ENCODE measurements around the gene GPR173.
A peak's percentile ranks its signal among the peaks of the same experiment; 100 is the strongest.

Gene GPR173

GRCh38 chrX:53071064-53071463, 22.5 kb downstream of the GPR173 start:
- DNase-seq (ENCODE audit: low read depth in 3 of 3) = no peak

- peak in 2 of 3 experiments; percentile 27 to 38 for DNase-seq (ENCODE audit: low read depth in 3 of 3)
Observed at GRCh38 chrX:53071604-53072417, 23.2 kb downstream of the GPR173 start.

- DNase-seq (ENCODE audit: low read depth in 3 of 3) = no peak
Observed at GRCh38 chrX:53072418-53073114, 24.0 kb downstream of the GPR173 start.

- DNase-seq (ENCODE audit: low read depth in 3 of 3) = no peak
Observed at GRCh38 chrX:53073115-53073586, 24.6 kb downstream of the GPR173 start.

- no peak for DNase-seq (ENCODE audit: low read depth in 3 of 3)
Observed at GRCh38 chrX:53075011-53075410, 26.4 kb downstream of the GPR173 start.

- DNase-seq (ENCODE audit: low read depth in 3 of 3) = no peak
Observed at GRCh38 chrX:53076671-53077070, 28.1 kb downstream of the GPR173 start.

DNA sequence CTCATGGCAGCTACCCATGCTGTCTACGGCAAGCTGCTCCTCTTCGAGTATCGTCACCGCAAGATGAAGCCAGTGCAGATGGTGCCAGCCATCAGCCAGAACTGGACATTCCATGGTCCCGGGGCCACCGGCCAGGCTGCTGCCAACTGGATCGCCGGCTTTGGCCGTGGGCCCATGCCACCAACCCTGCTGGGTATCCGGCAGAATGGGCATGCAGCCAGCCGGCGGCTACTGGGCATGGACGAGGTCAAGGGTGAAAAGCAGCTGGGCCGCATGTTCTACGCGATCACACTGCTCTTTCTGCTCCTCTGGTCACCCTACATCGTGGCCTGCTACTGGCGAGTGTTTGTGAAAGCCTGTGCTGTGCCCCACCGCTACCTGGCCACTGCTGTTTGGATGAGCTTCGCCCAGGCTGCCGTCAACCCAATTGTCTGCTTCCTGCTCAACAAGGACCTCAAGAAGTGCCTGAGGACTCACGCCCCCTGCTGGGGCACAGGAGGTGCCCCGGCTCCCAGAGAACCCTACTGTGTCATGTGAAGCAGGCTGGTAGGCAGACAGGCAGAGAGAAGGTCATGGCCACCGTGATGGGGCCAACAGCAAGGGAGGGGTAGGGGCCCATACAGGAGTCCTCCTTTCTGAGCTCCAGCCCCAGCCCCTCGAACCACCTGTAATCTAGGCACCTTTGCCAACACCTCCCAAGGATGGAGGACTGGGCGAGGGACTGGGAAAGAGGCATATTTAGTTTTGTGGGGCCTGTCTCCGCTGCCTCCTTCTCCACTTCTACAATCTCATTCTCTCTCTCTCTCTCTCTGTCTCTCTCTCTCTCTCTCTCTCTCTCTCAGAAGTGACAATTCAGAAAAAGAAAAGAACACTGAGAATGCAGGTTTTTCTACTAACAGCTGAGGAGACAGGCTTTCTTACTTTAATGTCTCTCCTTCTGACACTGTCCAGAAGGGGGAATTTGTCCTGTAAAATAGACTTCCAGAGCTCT, 28.9 kb downstream of the GPR173 start:
- no peak for DNase-seq (ENCODE audit: low read depth in 3 of 3)

DNA sequence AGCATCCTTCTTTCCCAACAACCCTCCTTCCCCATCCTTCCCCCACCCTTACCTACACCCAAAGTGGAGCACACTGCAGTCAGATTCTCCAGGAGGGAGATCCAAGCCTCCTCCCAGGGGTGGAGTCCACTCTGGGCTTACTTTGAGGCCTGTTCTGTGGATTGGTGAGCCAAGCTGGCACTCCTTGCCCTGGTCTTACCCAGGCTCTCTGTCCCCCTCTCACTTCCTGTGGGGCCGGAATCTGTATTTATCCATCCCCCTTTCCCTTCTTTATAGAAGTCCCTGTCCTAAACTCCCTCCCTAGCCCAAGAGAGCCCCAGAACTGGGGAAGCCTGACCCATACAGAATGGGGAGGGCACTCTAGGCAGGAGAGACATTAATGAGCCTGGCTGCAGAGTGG, 30.4 kb downstream of the GPR173 start:
- no peak for DNase-seq (ENCODE audit: low read depth in 3 of 3)

DNA sequence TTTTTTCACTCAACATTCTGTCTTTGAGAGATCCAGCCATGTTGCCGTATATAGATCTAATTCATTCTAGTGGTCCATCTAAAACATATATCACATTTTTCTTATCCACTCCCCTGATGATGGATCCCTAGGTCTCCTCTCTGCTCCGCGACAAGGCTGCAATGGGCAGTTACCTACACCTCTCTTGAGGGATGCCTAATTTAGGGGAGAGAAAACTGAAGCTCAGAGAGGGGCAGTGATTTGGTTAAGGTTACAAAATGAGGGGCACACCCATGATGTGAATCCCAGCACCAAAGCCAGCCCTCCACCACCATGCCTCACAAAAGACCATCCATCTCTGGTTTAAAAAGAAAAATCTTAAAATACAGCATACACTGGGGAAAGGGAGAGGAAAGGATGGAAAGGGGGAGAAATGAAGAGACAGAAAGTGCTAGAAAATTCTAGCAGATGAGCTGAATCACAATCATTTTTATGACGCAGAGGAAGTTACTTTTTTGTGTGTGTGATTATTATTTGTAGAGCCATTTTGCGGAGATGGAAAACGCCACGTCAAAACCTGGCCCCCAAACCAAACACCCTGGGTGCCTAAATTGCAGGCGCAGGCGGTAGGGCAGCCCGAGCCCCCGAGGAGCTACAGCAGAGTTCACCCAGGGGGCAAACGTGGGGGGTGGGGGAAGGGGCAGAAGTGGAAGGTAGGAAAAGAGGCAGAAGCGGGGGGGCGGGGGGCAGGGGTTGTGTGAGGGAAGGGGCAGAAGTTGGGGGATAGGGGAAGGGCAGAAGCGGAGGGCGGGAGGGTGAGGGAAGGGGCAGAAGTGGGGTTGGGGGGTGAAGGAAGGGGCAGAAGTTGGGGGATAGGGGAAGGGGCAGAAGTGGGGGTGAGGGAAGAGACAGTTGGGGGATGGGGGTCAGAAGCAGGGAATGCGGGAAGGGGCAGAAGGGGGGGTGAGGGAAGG, 32.3 kb downstream of the GPR173 start:
- no peak for DNase-seq (ENCODE audit: low read depth in 3 of 3)

DNA sequence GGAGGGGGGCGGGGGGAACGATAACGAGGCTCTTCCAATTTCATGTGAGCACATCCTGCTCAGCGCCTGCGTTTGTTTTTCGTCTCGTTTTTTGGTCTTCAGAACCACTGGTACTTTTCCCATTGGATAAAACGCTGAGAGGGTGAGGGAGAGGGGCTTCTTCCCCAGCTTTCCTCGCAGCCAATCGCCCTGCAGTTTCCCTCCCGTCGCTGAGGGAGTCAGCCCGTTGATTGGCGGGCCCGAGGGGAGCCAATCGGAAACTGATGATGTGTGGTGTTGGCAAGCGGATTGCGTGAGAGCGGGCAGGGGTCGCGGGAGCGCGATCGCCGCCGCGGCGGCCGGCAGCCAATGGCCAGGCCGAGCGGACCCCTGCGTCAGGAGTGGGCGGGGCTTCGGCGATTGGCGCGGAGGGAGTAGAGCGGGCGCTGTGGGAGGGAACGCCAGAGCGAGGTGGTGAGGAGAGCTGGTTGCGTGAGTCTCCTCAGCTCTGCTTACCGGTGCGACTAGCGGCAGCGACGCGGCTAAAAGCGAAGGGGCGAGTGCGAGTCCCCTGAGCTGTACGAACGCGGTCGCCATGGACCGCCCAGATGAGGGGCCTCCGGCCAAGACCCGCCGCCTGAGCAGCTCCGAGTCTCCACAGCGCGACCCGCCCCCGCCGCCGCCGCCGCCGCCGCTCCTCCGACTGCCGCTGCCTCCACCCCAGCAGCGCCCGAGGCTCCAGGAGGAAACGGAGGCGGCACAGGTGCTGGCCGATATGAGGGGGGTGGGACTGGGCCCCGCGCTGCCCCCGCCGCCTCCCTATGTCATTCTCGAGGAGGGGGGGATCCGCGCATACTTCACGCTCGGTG, 33.6 kb downstream of the GPR173 start, which contains the start of gene TSPYL2:
TSPYL2 (plus strand) TSS at position 443 of the 848 bp plus-strand sequence; CDS start at position 575, 132 bp downstream.
- peak; percentile 80 to 88 (median 84) for DNase-seq (ENCODE audit: low read depth in 3 of 3)

DNA sequence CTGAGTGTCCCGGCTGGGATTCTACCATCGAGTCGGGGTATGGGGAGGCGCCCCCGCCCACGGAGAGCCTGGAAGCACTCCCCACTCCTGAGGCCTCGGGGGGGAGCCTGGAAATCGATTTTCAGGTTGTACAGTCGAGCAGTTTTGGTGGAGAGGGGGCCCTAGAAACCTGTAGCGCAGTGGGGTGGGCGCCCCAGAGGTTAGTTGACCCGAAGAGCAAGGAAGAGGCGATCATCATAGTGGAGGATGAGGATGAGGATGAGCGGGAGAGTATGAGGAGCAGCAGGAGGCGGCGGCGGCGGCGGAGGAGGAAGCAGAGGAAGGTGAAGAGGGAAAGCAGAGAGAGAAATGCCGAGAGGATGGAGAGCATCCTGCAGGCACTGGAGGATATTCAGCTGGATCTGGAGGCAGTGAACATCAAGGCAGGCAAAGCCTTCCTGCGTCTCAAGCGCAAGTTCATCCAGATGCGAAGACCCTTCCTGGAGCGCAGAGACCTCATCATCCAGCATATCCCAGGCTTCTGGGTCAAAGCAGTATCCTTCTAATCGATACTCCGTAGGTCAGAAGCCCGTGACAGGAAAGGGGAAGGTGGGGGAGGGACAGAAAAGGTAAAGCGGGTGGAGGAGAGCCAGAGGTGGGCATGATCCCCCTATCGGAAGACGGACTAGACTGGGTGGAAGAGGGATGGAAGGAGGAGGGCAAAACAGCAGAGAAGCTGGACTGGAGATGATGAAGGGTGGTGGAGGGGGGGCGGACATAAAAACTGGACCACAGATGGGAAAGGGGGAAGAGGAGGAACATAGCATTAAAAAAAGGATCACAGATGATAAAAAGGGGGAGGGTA, 34.4 kb downstream of the GPR173 start:
- no peak for DNase-seq (ENCODE audit: low read depth in 3 of 3)

GRCh38 chrX:53084043-53084570, 35.5 kb downstream of the GPR173 start:
- DNase-seq (ENCODE audit: low read depth in 3 of 3) = no peak

DNA sequence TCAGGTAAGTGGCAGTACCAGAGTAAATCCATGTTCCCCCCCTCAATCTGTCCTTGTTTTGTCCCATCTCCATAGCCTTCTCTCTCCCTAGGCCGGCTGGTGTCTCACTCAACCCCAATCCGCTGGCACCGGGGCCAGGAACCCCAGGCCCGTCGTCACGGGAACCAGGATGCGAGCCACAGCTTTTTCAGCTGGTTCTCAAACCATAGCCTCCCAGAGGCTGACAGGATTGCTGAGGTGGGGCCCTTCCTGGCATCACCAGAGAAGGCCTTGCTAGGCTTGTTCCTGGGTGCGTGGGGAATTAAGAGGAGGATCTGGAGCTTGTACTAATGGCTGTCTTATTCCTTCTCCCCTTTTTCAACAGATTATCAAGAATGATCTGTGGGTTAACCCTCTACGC, 36.3 kb downstream of the GPR173 start:
- DNase-seq (ENCODE audit: low read depth in 3 of 3) = no peak

DNA sequence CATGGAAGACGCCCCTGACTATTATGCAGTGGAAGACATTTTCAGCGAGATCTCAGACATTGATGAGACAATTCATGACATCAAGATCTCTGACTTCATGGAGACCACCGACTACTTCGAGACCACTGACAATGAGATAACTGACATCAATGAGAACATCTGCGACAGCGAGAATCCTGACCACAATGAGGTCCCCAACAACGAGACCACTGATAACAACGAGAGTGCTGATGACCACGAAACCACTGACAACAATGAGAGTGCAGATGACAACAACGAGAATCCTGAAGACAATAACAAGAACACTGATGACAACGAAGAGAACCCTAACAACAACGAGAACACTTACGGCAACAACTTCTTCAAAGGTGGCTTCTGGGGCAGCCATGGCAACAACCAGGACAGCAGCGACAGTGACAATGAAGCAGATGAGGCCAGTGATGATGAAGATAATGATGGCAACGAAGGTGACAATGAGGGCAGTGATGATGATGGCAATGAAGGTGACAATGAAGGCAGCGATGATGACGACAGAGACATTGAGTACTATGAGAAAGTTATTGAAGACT, 37.2 kb downstream of the GPR173 start:
- DNase-seq (ENCODE audit: low read depth in 3 of 3) = no peak

GRCh38 chrX:53086464-53086863, 37.9 kb downstream of the GPR173 start:
- no peak for DNase-seq (ENCODE audit: low read depth in 3 of 3)

DNA sequence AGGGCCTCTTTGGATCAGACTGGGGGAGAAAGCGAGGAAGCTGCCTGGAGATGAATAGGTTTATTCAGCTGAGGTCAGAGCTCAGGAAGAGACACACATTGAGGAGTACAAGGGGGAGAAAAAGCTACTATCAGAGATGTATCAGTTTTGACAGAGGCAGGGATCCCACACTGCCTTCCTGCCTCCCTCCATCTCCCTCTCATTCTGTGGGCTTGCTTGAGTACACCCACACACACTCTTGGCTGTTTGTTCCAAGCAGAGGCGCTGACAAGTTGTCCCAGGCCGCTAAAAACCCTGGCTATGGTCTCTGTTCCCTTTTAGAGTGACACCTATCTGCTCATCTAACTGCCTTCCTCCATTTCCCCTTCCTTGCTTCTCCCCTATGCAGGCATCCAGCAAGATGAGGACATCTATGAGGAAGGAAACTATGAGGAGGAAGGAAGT, 38.8 kb downstream of the GPR173 start:
- no peak for DNase-seq (ENCODE audit: low read depth in 3 of 3)

DNA sequence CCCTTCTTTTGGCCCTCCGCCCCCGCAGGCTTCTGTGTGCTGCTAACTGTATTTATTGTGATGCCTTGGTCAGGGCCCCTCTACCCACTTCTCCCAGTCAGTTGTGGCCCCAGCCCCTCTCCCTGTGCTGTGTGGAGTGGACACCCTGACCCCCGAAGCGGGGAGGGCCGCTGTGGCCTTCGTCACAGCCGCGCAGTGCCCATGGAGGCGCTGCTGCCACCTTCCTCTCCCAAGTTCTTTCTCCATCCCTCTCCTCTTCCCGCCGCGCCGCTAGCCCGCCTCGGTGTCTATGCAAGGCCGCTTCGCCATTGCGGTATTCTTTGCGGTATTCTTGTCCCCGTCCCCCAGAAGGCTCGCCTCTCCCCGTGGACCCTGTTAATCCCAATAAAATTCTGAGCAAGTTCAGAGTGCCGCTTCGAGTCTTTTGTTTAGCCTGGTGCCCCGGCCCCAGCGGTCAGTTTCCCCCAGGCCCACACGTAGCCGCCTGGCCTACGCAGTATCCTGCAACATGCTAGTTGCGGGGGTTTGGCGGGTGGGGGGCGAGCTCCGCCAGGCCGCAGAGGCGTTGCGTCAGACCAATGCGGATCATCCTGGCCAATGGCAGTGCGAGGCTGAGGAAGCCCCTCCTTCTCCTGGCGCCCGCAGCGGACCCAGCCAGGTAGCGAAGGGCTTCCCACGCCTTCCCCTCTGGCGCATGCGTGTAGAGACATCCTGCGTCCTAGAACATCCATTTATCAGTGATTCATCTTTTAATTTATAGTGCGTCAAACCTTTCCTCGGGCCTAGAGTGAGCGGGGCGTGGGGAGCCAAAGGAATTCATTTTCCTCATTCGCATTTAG, 39.8 kb downstream of the GPR173 start:
- peak; percentile 57 to 75 (median 72) for DNase-seq (ENCODE audit: low read depth in 3 of 3)

All from stimulated activated CD4-positive, alpha-beta T cell treated with anti-CD3 and anti-CD28 coated beads, TNF-alpha, amount 100 ng/mL, for 4 hours (primary cell).